Psoas muscle (tissue), 8 donors: Measurements from ENCODE around the gene TPPP. TPM values are rescaled to one million over a fixed set of nuclear protein-coding genes. Genes with fewer than 3 reads are reported as not detected.

Experiments
- ATAC-seq, 4 donors: fragments of 200-7000 bp; cut with Tn5 transposase; one replicate each; pipeline ENCODE4 v1.9.1; 2020; ENCODE audit warnings: moderate library complexity in 3 of 4, mild to moderate bottlenecking in 2 of 4
- DNase-seq, 2 donors: peaks; one replicate each; pipeline ENCODE4 v3.0.0-alpha.2; 2020
- H3K27ac ChIP-seq: fragments of 200-600 bp; one replicate; pipeline ENCODE4 v1.8.0; 2022
- H3K27me3 ChIP-seq, 3 donors: fragments of 200-600 bp in 1 of 3; one replicate each; pipeline versions ENCODE4 v1.6.1 to v1.8.0; 2013 to 2022; ENCODE audit warnings: low read length in 2 of 3, mild to moderate bottlenecking in 2 of 3, moderate library complexity in 1 of 3; ENCODE audit not compliant: insufficient read depth in 3 of 3
- H3K36me3 ChIP-seq, 2 donors: fragments of 200-600 bp in 1 of 2; one replicate each; pipeline versions ENCODE4 v1.6.1 to v1.8.0; 2013 to 2022; ENCODE audit warnings: low read depth in 1 of 2, mild to moderate bottlenecking in 1 of 2, moderate library complexity in 1 of 2; ENCODE audit not compliant: insufficient read depth in 1 of 2
- H3K4me1 ChIP-seq: fragments of 200-600 bp; one replicate; pipeline ENCODE4 v1.8.0; 2022
- H3K4me3 ChIP-seq: fragments of 200-600 bp; one replicate; pipeline ENCODE4 v1.8.0; 2022; ENCODE audit warnings: mild to moderate bottlenecking
- H3K9me3 ChIP-seq: fragments of 200-600 bp; one replicate; pipeline ENCODE4 v1.8.0; 2022
- CTCF ChIP-seq: fragments of 200-600 bp; IDR thresholded peaks from one replicate; pipeline ENCODE4 v1.8.0; 2022; ENCODE audit warnings: antibody characterized with exemption
- WGBS, 3 donors: extraction: QIAGEN DNeasy Blood & Tissue Kit; methylation state at CpG; one replicate each; pipeline versions ENCODE4 v1.1.6 to v1.1.7; 2013; 5-methylcytosine and 5-hydroxymethylcytosine counted together
- intact Hi-C, 2 donors: fragments of 100-400 bp; cut with DNase I; formaldehyde crosslinking; loops; one replicate each; pipeline versions ENCODE4 v1.11.0 to v1.14.2; 2022
- polyA plus RNA-seq, 3 donors: library from polyadenylated mRNA; stranded (reverse); fragments of 200-250 nt; gene quantifications; one replicate each; pipeline ENCODE4 v1.2.3, GENCODE V29; 2013
- total RNA-seq, 4 donors: library from RNA; stranded (reverse); fragmentation: NEBNext Ultra II Directional in 2 of 4; extraction: Animal tissue kit (Norgen Biotek cat#: 25700) in 2 of 4; gene quantifications; one replicate each; pipeline versions ENCODE4 v1.2.1 to v1.2.4, GENCODE V29; 2021 to 2023
- donor health status: healthy with polysubstance abuse.
- donor health status: DM: no; HTN: no; CAD: no; lungs with moderate emphysema.
- donor health status: Bipolar disorder and iron deficiency.
- donor health status: healthy.
- donor health status: DM: yes; HTN: yes; CAD: no.
- donor health status: DM: no; HTN: no; CAD: no.
- donor health status: DM: no; HTN: no; CAD: no.
- donor health status: DM: yes; HTN: yes; CAD: no.

TPPP gene
- total and polyA plus RNA-seq, 7 donors, result 1.8 to 11.0 (median 3.3) TPM

GRCh38 chr5:637581-638450 lies 55.3 kb downstream of the TPPP start:
- ATAC-seq, result no peak
- Histone ChIP-seq H3K4me1 (no peaks in the 10 kb centered on the region), H3K27ac (no peak overlapping the region), H3K4me3 (no peak overlapping the region), H3K27me3 (no peaks in the 10 kb centered on the region), H3K36me3 (peaks cover 0 to 30% of the 10 kb centered on the region in 2 donors), H3K9me3 (peaks cover 5% of the 10 kb centered on the region)
- DNase-seq, result peak in 1 of 2 donors; percentile 28
- TF ChIP-seq CTCF, result no peak
- 94 to 96% (median 95%) methylated on average over 42 of the region's 42 CpGs for WGBS, 3 donors
- intact Hi-C loops, result no loop called here

GRCh38 chr5:636951-637350 lies 56.2 kb downstream of the TPPP start:
- intact Hi-C loops, result no loop called here
- H3K36me3 ChIP-seq, result peaks cover 0 to 30% of the 10 kb centered on the region in 2 donors
- peaks cover 5% of the 10 kb centered on the region for H3K9me3 ChIP-seq
- H3K27me3 ChIP-seq, result no peaks in the 10 kb centered on the region
- no peaks in the 10 kb centered on the region for H3K4me1 ChIP-seq
- WGBS, 3 donors, result 91 to 95% (median 91%) methylated on average over 20 of the region's 20 CpGs
- no peak overlapping the region for H3K27ac ChIP-seq
- peak in 1 of 2 donors; percentile 30 for DNase-seq
- TF ChIP-seq CTCF, result no peak
- H3K4me3 ChIP-seq, result no peak overlapping the region
- no peak for ATAC-seq

GRCh38 chr5:635306-636055 lies 57.7 kb downstream of the TPPP start:
- ATAC-seq (no peak), DNase-seq (peak in 1 of 2 donors; percentile 22)
- no peak for TF ChIP-seq CTCF
- Histone ChIP-seq H3K4me1 (no peaks in the 10 kb centered on the region), H3K27ac (no peak overlapping the region), H3K4me3 (no peak overlapping the region), H3K36me3 (peaks cover 0 to 24% of the 10 kb centered on the region in 2 donors), H3K27me3 (no peaks in the 10 kb centered on the region), H3K9me3 (peaks cover 5% of the 10 kb centered on the region)
- intact Hi-C loops, result no loop called here
- 91 to 97% (median 92%) methylated on average over 18 of the region's 18 CpGs for WGBS, 3 donors

GRCh38 chr5:634191-634590 lies 59.0 kb downstream of the TPPP start:
- H3K27me3 ChIP-seq, result no peaks in the 10 kb centered on the region
- peaks cover 5% of the 10 kb centered on the region for H3K9me3 ChIP-seq
- H3K27ac ChIP-seq, result no peak overlapping the region
- H3K4me1 ChIP-seq, result no peaks in the 10 kb centered on the region
- no peak overlapping the region for H3K4me3 ChIP-seq
- intact Hi-C loops, result no loop called here
- DNase-seq (peak in 1 of 2 donors; percentile 19), ATAC-seq (no peak)
- no peak for TF ChIP-seq CTCF
- WGBS, 3 donors, result 87 to 93% (median 92%) methylated on average over 12 of the region's 12 CpGs
- H3K36me3 ChIP-seq, result peaks cover 0 to 19% of the 10 kb centered on the region in 2 donors
